Measurements from ENCODE around the gene SPEF1.

Gene SPEF1

DNA sequence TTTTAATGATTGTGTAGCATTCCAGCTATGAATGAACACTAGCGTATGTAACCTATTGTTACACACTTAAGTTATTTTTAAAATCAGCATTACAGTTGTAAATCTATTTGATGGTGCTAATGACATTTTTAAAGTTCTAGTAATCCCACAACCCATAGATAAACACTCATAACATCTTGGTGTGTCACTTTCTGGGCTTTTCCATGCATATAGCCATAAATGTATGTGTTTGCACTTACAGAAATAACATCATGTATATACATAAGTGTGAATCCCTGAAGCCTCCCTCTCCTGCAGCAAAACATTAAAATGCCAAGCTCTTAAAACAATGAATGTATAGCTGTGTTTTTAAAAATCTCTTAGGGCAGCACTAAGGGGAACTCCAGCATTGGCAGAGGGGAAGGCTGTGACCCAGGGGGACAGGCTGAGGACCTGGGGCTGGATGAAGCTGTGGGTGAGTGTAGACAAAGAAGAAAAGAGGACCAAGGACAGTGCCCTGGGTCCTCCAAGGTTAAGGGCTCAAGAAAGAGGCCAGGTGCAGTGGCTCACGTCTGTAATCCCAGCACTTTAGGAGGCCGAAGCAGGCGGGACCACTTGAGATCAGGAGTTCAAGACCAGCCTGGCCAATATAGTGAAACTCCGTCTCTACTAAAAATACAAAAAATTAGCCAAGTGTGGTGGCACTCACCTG, 6.2 kb upstream of the SPEF1 start:
- peak overlapping the region; percentile 47 for H3K4me3 ChIP-seq (ENCODE audit: control insufficient read depth, low read depth, low read length)
- TF ChIP-seq, protein P1, sequence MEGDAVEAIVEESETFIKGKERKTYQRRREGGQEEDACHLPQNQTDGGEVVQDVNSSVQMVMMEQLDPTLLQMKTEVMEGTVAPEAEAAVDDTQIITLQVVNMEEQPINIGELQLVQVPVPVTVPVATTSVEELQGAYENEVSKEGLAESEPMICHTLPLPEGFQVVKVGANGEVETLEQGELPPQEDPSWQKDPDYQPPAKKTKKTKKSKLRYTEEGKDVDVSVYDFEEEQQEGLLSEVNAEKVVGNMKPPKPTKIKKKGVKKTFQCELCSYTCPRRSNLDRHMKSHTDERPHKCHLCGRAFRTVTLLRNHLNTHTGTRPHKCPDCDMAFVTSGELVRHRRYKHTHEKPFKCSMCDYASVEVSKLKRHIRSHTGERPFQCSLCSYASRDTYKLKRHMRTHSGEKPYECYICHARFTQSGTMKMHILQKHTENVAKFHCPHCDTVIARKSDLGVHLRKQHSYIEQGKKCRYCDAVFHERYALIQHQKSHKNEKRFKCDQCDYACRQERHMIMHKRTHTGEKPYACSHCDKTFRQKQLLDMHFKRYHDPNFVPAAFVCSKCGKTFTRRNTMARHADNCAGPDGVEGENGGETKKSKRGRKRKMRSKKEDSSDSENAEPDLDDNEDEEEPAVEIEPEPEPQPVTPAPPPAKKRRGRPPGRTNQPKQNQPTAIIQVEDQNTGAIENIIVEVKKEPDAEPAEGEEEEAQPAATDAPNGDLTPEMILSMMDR (conservative IDR thresholded peaks at IDR 0.05; ENCODE audit: control insufficient read depth, insufficient read depth, low read depth, low read length), result no peak
- no peak for DNase-seq (ENCODE audit: low read depth)

DNA sequence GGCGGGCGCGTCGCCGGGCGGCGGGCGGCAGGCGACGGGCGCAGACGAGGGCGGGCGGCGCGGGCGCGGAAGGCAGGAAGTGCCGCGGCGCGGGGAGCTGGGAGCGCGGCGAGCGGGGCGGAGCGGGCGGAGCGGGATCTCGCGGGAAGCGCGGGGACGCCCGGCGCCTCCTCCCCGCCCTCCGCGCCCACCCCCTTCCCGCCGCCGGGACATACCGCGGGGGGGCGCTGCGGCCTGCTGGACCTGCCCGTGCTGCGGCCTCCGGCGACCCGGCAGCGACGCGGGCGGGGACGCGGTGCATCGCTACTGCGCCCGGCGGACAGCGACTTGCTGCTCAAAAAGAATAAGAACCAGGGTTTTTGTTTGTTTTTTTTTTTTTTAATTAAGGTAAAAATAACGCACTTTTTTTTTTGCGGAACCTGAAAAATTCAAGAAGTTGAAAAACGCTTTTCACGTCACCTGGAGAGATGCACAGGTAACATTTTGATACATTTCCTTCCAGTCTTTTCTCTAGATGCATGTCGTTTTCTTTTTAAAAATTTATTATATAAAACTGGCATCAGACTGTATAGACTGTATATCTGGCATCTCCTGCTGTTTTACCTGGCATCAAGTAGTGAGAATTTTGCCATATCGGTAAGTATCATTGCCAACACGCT, 5.5 kb upstream of the SPEF1 start, which contains the start of gene CENPB:
Gene CENPB (minus strand): TSS at position 76 of the 659 bp plus-strand sequence. CDS start 257 bp downstream, outside the sequence.
- TF ChIP-seq, protein P1 (conservative IDR thresholded peaks at IDR 0.05; ENCODE audit: control insufficient read depth, insufficient read depth, low read depth, low read length), result peak; percentile 25
- peak; percentile 71 for DNase-seq (ENCODE audit: low read depth)
- peak within 1 kb of the TSS; percentile 72 for H3K4me3 ChIP-seq (ENCODE audit: control insufficient read depth, low read depth, low read length)

DNA sequence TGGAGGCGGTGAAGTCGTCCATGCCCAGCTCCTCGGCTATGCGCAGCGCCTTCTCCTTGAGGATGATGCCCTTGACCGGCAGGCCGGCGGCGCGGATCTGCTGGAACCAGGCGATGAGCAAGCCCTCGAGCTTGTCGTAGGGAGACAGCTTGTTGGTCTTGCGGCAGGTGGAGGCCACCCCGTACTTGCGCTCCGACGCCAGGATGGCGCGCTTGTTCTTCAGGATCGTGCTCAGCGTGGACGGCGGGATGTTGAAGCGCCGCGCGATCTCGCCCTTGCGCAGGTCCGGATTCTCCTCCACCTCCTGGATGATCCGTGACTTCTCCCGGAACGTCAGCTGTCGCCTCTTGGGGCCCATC, 4.9 kb upstream of the SPEF1 start:
- DNase-seq (ENCODE audit: low read depth), result peak; percentile 45
- H3K4me3 ChIP-seq (ENCODE audit: control insufficient read depth, low read depth, low read length), result peak overlapping the region; percentile 72
- TF ChIP-seq, protein P1 (conservative IDR thresholded peaks at IDR 0.05; ENCODE audit: control insufficient read depth, insufficient read depth, low read depth, low read length), result no peak

DNA sequence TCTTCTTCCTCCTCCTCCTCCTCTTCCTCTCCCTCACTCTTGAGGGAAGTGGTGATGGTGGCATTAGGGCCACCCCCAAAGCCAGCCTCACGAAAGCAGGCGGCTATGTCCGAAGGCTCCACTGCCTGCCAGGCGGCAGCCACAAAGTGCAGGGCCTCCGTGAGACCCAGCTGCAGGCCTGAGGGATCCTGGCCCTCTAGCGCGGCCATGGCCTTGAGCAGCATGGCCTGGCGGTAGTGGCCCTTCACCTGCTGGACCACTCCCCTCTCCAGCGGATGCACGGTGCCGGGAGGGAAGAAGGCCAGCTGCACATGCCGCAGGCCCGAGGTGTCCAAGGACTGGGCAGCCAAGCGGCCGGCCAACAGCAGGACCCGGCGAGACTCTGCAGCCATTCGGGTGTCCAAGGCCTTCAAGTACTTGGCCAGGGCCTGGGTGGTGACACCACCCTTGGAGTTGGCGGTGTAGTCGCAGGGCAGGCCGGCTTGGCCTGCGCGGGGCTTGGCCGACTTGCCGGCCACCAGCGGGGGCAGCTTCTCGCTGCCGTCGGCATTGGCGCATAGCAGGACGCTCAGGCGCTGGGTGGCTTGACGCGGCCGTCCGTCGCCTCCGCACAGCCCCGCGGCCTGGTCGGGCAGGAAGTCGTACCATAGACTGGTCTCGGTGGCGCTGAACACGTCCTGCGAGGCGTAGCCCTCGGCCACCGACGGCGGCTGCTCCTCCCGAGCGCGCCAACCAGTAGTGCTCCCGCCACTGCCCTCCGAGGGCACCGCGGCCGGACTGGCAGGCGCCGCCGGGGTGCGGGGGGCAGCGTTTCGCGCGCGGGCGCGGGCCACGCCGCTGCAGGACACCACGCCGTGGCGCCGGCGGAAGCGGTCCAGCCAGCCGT, 4.2 kb upstream of the SPEF1 start:
- DNase-seq (ENCODE audit: low read depth), result no peak
- peak overlapping the region; percentile 72 for H3K4me3 ChIP-seq (ENCODE audit: control insufficient read depth, low read depth, low read length)
- TF ChIP-seq, protein P1 (conservative IDR thresholded peaks at IDR 0.05; ENCODE audit: control insufficient read depth, insufficient read depth, low read depth, low read length), result no peak

DNA sequence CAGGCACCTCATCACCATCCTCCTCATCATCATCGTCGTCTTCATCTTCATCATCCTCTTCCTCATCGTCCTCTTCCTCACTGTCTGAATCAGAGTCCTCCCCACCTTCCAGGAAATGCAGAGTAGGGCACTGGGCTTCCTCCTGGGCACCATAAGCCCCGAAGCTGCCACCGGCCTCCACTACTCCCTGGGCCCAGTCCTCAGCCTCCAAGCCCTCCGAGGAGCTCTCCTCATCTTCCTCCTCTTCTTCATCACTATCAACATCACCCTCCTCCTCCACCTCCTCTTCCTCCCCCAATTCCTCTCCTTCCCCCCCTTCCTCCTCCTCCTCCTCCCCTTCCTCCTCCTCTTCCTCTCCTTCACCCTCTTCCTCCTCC, 3.6 kb upstream of the SPEF1 start:
- TF ChIP-seq, protein P1 (conservative IDR thresholded peaks at IDR 0.05; ENCODE audit: control insufficient read depth, insufficient read depth, low read depth, low read length), result no peak

DNA sequence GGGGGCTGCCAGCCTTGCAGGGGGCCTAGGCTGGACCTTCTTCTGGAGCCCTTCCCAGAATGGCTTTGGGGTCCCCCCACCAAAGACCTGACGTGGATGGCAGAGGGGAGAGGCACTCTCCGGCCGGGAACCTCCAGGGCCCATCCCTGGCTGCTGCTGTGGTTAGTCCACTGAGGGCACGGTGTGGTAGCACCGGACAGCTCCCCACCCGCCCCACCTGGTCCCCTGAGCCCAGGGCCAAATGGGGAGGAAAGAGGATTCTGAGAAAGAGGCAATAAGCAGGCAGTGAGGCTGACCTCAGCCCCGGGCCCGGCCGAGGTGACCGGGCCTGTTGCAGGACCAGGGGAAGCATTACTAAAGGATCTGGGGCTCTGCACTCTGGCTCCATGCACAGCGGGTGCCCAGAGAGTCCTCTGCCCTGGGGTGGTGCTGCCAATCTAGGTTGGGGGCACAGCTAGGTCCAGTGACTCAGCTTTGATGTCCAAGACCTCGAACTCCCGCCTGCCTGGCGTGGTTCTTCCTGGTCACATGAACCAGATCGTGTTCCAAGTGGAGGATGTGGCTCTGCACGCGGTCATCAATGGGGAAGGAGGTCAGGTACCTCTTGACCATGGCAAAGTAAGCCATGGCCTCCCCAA, 3.1 kb upstream of the SPEF1 start:
- TF ChIP-seq, protein P1 (conservative IDR thresholded peaks at IDR 0.05; ENCODE audit: control insufficient read depth, insufficient read depth, low read depth, low read length), result no peak
- peak; percentile 59 for DNase-seq (ENCODE audit: low read depth)

More for the DNA sequence above, 3.6 kb upstream of the SPEF1 start:
- peak overlapping the region; percentile 72 for H3K4me3 ChIP-seq (ENCODE audit: control insufficient read depth, low read depth, low read length)
- DNase-seq (ENCODE audit: low read depth), result no peak

More for the DNA sequence above, 3.1 kb upstream of the SPEF1 start:
- peak overlapping the region; percentile 72 for H3K4me3 ChIP-seq (ENCODE audit: control insufficient read depth, low read depth, low read length)
